Testis (tissue), 3 donors: Measurements from ENCODE around the gene PER2. TPM values are rescaled to one million over a fixed set of nuclear protein-coding genes. Genes with fewer than 3 reads are reported as not detected.

Source experiments
- DNase-seq: peaks from one replicate; pipeline ENCODE4 v3.0.0-alpha.2; 2019
- H3K27ac ChIP-seq, 2 donors: fragments of 200-600 bp; sonication (generic); one replicate each; pipeline ENCODE4 v1.5.1; 2019
- H3K27me3 ChIP-seq: fragments of 200-600 bp; sonication (generic); one replicate; pipeline ENCODE4 v1.5.1; 2019
- H3K36me3 ChIP-seq: fragments of 200-600 bp; sonication (generic); one replicate; pipeline ENCODE4 v1.5.1; 2017; ENCODE audit warnings: low read depth; ENCODE audit errors: missing control alignments
- H3K4me1 ChIP-seq: fragments of 200-600 bp; sonication (generic); one replicate; pipeline ENCODE4 v1.5.1; 2019
- H3K4me3 ChIP-seq, 2 donors: fragments of 200-600 bp; sonication (generic); one replicate each; pipeline ENCODE4 v1.5.1; 2017 to 2019
- H3K9me3 ChIP-seq: fragments of 200-600 bp; sonication (generic); one replicate; pipeline ENCODE4 v1.5.1; 2017
- CTCF ChIP-seq, 3 experiments: fragments of 450-650 bp in 2 of 3; fragments of 200-600 bp in 1 of 3; sonication (generic) in 1 of 3; IDR thresholded peaks; one replicate each; pipeline ENCODE4 v1.5.1; 2016 to 2019; ENCODE audit warnings: antibody characterized with exemption in 3 of 3, mild to moderate bottlenecking in 2 of 3, moderate library complexity in 1 of 3
- POLR2A ChIP-seq: fragments of 450-650 bp; IDR thresholded peaks from one replicate; pipeline ENCODE4 v1.6.1; 2017; ENCODE audit warnings: antibody characterized with exemption, mild to moderate bottlenecking, moderate library complexity
- WGBS, 2 donors: methylation state at CpG; one replicate each; pipeline ENCODE4 v1.1.5; 2018; 5-methylcytosine and 5-hydroxymethylcytosine counted together
- intact Hi-C: fragments of 100-400 bp; cut with DNase I; formaldehyde crosslinking; loops from one replicate; pipeline ENCODE4 v1.15.1; 2023; ENCODE audit warnings: low total_unique reads
- polyA plus RNA-seq: library from polyadenylated mRNA; stranded (reverse); fragments of 350-450 nt; fragmentation: Illumina TruSeq; extraction: RNeasy Lipid Tissue Mini Kit (QIAGEN cat#74804); gene quantifications from one replicate; pipeline ENCODE4 v1.2.3, GENCODE V29; 2014; ENCODE audit warnings: low read depth, low replicate concordance; ENCODE audit not compliant: insufficient read depth
- total RNA-seq, 2 donors: library from RNA; depleted of rRNA; stranded (reverse); fragments of >200 nt; gene quantifications; one replicate each; pipeline ENCODE4 v1.2.3, GENCODE V29; 2016

PER2 gene
- total and polyA plus RNA-seq, 3 donors from 2014 or later = 29.8 to 59.1 (median 55.5) TPM

DNA sequence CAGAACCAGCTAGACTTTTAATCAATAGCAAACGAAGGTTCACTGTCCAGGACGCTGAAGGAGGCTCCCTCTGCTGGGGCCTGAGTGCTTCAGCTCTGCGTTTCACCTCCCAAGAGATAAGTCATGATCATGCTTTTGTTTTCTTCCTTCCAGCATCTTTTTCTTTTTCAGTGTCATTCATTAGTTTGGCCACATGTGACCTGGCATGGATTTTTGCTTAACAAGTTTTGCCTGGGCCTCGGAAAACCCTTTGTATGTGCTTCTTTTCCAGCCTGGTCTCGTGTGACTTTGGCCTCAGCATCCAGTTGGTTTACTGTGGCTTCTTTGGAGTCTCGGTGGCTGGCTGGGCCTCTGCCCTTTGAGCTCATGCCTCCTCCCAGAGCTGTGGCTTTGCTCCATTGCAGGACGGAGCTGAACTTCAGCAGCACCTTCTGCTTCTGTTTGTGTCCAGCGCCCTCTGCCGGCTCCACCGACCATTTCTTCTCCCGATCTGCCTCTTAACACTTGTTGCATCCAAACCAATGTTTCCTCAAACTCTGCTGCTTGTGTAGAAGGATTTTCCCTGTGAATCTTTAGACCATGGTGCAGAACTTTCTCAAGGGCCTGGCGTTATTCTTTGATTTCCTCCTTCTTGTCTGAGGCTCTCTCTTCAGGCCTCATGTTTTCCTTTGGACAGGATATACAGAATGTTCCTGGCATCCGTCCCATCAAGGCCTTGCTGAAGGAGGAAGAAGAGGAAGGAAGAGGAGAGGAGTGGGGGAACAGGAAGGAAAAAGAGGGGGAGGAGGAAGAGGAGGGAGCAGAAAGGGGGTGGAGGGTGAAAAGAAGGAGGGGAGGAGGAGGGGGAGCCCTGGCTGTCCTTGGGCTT is 25.0 kb downstream of the PER2 start:
- WGBS, 2 donors = 27 to 37% methylated on average over 13 of the region's 13 CpGs
- Histone ChIP-seq H3K4me3 (no peak overlapping the region), H3K9me3 (no peaks in the 10 kb centered on the region), H3K4me1 (peaks cover 15% of the 10 kb centered on the region), H3K27me3 (no peaks in the 10 kb centered on the region), H3K36me3 (no peaks in the 10 kb centered on the region), H3K27ac (peak overlapping the region; percentile 0 to 69)
- TF ChIP-seq CTCF (IDR thresholded peaks at IDR 0.05) = peak; percentile 73 to 79 (median 77)
- TF ChIP-seq POLR2A = no peak
- DNase-seq = peak; percentile 96
- intact Hi-C loops = no loop called here

DNA sequence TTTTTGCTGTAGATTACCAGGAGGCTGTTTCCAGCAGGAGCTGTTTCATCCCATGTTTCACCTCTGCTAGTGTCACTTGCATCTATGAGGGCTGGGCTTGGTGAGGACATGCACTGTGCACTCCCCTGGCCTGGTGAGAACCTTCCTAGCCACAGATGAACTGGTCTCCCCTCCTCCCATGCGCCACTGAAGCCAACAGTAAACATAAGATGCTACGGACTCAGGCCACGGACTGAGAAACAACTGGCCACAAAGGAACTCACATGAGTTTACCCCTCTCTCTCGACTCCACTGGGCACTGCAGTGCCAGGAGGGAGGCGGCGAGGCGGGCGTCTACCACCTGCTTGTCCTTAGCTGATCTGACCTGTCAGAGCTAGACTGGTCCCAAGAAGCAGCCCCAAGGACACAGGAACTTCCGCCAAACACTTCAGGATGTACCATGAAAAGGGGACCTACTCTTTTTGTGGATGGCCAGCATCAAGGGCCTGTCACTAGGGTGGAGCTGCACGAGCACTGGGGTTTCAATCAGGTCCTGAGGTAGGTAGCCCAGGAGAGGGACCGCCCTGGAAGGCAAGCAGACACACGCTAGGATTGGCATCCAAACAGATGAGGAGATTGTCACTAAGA is 25.8 kb downstream of the PER2 start:
- peak overlapping the region in 1 of 2 donors; percentile 69 for H3K27ac ChIP-seq
- TF ChIP-seq CTCF (IDR thresholded peaks at IDR 0.05) (no peak), POLR2A (no peak)
- H3K9me3 ChIP-seq = no peaks in the 10 kb centered on the region
- H3K27me3 ChIP-seq = no peaks in the 10 kb centered on the region
- 89 to 95% methylated on average over 6 to 12 of the region's 12 CpGs for WGBS, 2 donors
- no peak overlapping the region for H3K4me3 ChIP-seq
- no peaks in the 10 kb centered on the region for H3K36me3 ChIP-seq
- DNase-seq = no peak
- intact Hi-C loops = no loop called here
- peaks cover 15% of the 10 kb centered on the region for H3K4me1 ChIP-seq

DNA sequence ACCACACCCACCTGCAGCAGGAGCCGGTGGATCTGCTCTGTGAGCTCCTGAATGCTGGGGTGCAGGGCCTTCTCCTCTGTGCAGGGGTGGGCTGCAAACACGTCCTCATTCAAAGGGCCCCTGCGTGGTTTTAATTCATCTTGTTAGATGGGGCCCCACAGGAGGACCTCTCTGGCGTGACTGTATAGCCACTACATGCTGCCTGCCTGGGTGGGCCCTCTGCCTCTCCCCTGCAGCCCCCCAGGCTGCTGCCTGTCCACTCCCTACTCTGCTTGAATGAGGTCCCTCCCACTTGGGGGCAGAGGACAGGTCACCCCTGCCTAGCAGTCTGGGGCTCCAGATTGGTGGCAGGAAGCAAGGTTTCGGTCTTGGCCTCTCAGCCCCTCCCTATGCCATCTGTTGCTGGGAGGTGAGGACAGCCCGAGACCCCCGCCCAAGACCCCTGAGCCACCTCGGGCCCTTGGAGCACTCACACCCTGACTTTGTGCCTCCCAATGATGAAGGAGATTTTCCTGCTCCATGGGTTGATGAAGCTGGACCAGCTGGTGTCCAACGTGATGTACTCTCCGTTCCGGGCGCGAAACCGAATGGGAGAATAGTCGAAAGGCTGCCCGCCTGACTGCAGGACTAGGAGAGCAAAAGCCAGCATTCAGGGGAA is 26.6 kb downstream of the PER2 start:
- TF ChIP-seq CTCF (IDR thresholded peaks at IDR 0.05) (no peak), POLR2A (no peak)
- Histone ChIP-seq H3K27ac (no peak overlapping the region), H3K27me3 (no peaks in the 10 kb centered on the region), H3K9me3 (no peaks in the 10 kb centered on the region), H3K4me3 (no peak overlapping the region), H3K36me3 (no peaks in the 10 kb centered on the region), H3K4me1 (peaks cover 15% of the 10 kb centered on the region)
- DNase-seq = no peak
- intact Hi-C loops = no loop called here
- 89 to 92% methylated on average over 12 to 16 of the region's 16 CpGs for WGBS, 2 donors

DNA sequence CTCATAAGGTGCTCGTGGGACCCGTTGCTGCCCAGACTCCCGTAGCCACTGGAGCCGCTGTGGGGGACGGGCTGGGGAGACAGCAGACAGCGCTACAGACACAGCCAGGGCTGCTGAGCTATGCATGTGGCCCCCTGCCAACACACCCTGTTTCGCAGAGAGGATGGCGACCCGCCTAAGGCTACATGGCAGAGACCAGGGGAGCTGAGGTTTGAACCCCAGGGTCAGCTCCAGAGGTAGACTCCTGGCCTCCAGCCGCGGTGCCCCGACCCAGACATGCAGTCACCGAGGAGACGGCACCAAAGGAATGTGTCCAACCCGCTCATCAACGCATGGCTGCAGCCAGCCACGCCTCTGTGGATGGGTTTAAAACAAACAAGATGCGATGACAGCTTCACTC is 27.5 kb downstream of the PER2 start:
- Histone ChIP-seq H3K36me3 (peaks cover under 1% of the 10 kb centered on the region), H3K9me3 (no peaks in the 10 kb centered on the region), H3K27me3 (no peaks in the 10 kb centered on the region), H3K4me3 (no peak overlapping the region), H3K4me1 (peaks cover 15% of the 10 kb centered on the region), H3K27ac (no peak overlapping the region)
- WGBS, 2 donors = 62 to 91% methylated on average over 8 to 18 of the region's 18 CpGs
- DNase-seq = peak; percentile 39
- intact Hi-C loops = no loop called here
- no peak for TF ChIP-seq CTCF (IDR thresholded peaks at IDR 0.05)
- TF ChIP-seq POLR2A = no peak
